ENCODE data around the gene SDC4.
A peak's percentile ranks its signal among the peaks of the same experiment; 100 is the strongest.

The SDC4 gene

GRCh38 chr20:45390931-45391330 is 42.7 kb upstream of the SDC4 start:
- no peak for DNase-seq
- intact Hi-C loops (cut with DNase I; ENCODE audit: low total_unique reads): no loop called here
- Histone ChIP-seq H3K27ac (no peak overlapping the region), H3K9me3 (no peaks in the 10 kb centered on the region), H3K4me3 (no peak overlapping the region), H3K36me3 (peaks cover 0 to 8% (median 0%) of the 10 kb centered on the region in 3 donors), H3K27me3 (no peaks in the 10 kb centered on the region), H3K4me1 (no peaks in the 10 kb centered on the region)
- TF ChIP-seq CTCF (IDR thresholded peaks at IDR 0.05): no peak

DNA sequence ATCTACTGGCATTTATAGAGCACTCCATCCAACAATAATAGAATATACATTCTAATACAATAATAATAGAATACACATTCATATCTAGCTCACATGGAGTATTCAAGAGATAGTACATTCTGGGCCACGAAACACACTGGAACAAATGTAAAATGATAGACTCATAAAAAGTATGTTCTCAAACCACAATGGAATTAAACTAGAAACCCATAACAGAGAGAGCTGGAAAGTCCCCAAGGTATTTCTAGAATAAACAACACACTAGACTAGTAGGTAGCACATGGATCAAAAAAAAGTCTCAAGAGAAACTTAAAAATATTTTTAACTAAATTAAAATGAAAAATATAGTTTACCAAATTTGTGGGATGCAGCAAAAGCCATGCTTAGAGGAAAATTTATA is 39.0 kb upstream of the SDC4 start:
- no peaks in the 10 kb centered on the region for H3K9me3 ChIP-seq
- H3K4me3 ChIP-seq: no peak overlapping the region
- H3K36me3 ChIP-seq: no peaks in the 10 kb centered on the region
- DNase-seq: no peak
- intact Hi-C loops (cut with DNase I; ENCODE audit: low total_unique reads): no loop called here
- H3K4me1 ChIP-seq: no peaks in the 10 kb centered on the region
- no peaks in the 10 kb centered on the region for H3K27me3 ChIP-seq
- H3K27ac ChIP-seq: no peak overlapping the region
- no peak for TF ChIP-seq CTCF (IDR thresholded peaks at IDR 0.05)

GRCh38 chr20:45378191-45378590 is 30.0 kb upstream of the SDC4 start, which contains the start of gene TP53TG5:
TSS of gene TP53TG5 (minus strand) at chr20:45378325. CDS start at chr20:45378236, 89 bp downstream.
- peak within 1 kb of the TSS in 1 of 2 donors; percentile 94 for H3K27ac ChIP-seq

GRCh38 chr20:45377269-45377668 is 29.0 kb upstream of the SDC4 start:
- peak overlapping the region in 1 of 2 donors; percentile 94 for H3K27ac ChIP-seq

More at GRCh38 chr20:45378191-45378590, 30.0 kb upstream of the SDC4 start, which contains the start of gene TP53TG5:
- no peaks in the 10 kb centered on the region for H3K27me3 ChIP-seq
- H3K9me3 ChIP-seq: no peaks in the 10 kb centered on the region
- intact Hi-C loops (cut with DNase I; ENCODE audit: low total_unique reads): no loop called here
- TF ChIP-seq CTCF (IDR thresholded peaks at IDR 0.05): no peak
- H3K36me3 ChIP-seq: no peaks in the 10 kb centered on the region
- no peak within 1 kb of the TSS for H3K4me3 ChIP-seq
- H3K4me1 ChIP-seq: peaks cover 0 to 24% (median 6%) of the 10 kb centered on the region in 4 donors
- DNase-seq: no peak

GRCh38 chr20:45374966-45375365 is 26.7 kb upstream of the SDC4 start:
- intact Hi-C loops (cut with DNase I; ENCODE audit: low total_unique reads): loop anchor here (5.0 kb wide), 2 partner anchors 32 to 53 kb away; partner anchors contain the start of gene DBNDD2
- DNase-seq: no peak
- TF ChIP-seq CTCF (IDR thresholded peaks at IDR 0.05): no peak
- Histone ChIP-seq H3K27ac (peak overlapping the region in 1 of 2 donors; percentile 94), H3K36me3 (no peaks in the 10 kb centered on the region), H3K4me1 (peaks cover 0 to 36% (median 14%) of the 10 kb centered on the region in 4 donors), H3K4me3 (no peak overlapping the region), H3K27me3 (no peaks in the 10 kb centered on the region), H3K9me3 (no peaks in the 10 kb centered on the region)

More at GRCh38 chr20:45377269-45377668, 29.0 kb upstream of the SDC4 start:
- peaks cover 0 to 32% (median 12%) of the 10 kb centered on the region in 4 donors for H3K4me1 ChIP-seq
- no peak for TF ChIP-seq CTCF (IDR thresholded peaks at IDR 0.05)
- H3K27me3 ChIP-seq: no peaks in the 10 kb centered on the region
- H3K9me3 ChIP-seq: no peaks in the 10 kb centered on the region
- intact Hi-C loops (cut with DNase I; ENCODE audit: low total_unique reads): no loop called here
- H3K36me3 ChIP-seq: no peaks in the 10 kb centered on the region
- no peak overlapping the region for H3K4me3 ChIP-seq
- no peak for DNase-seq

All from tibial artery (tissue), 4 donors.